Measurements from ENCODE around the gene MLIP. TPM values are rescaled to one million over a fixed set of nuclear protein-coding genes. Genes with fewer than 3 reads are reported as not detected.

MLIP gene
- total and polyA plus RNA-seq, 2 of the 13 experiments (the other 11 are each of a cell fraction or from before 2014, with no cell fraction given), result 0.08 to 0.33 TPM

DNA sequence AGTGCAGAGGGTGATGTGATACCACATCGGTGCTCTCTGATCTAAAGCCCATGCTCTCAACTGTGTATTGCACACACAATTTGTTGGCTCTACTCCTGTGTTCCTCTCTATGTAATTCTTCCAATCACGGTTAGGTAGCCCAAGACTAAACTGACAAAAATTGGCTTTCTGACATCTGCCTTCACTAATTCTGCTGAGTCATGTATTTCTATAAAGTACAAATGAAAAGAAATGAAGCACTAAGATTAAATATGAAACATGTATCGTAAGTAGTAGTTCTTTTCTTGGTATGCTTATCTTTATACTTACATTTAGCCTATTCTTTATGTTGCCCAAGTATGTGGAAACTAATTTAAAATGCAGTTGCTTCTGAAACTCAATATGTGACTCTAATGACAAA lies 7.7 kb upstream of the MLIP start (continued):
- TF ChIP-seq GMEB1 (CRISPR knock-in tag; IDR thresholded peaks at IDR 0.05; ENCODE audit: borderline replicate concordance), result no peak
- TF ChIP-seq ZNF501 (CRISPR knock-in tag; IDR thresholded peaks at IDR 0.05), result no peak
- no peak for TF ChIP-seq ZNF234 (CRISPR knock-in tag; conservative IDR thresholded peaks at IDR 0.05)
- peak; percentile 99 for TF ChIP-seq MAFF (IDR thresholded peaks at IDR 0.05; ENCODE audit: low read depth, low read length)
- no peak for TF ChIP-seq CREM (IDR thresholded peaks at IDR 0.05)
- no peak for TF ChIP-seq CREM (CRISPR knock-in tag; IDR thresholded peaks at IDR 0.05)
- no peak for TF ChIP-seq ZBTB26 (CRISPR knock-in tag; IDR thresholded peaks at IDR 0.05; ENCODE audit: borderline replicate concordance)
- TF ChIP-seq KDM5A (IDR thresholded peaks at IDR 0.05; ENCODE audit: borderline replicate concordance, low read length), result no peak
- no peak for TF ChIP-seq LCORL (IDR thresholded peaks at IDR 0.05)
- no peak for TF ChIP-seq LCORL (CRISPR knock-in tag; IDR thresholded peaks at IDR 0.05)
- no peak for TF ChIP-seq HOXA5 (CRISPR knock-in tag; IDR thresholded peaks at IDR 0.05)
- TF ChIP-seq GLI4 (CRISPR knock-in tag; IDR thresholded peaks at IDR 0.05; ENCODE audit: borderline replicate concordance), result no peak
- no peak for TF ChIP-seq ZNF543 (CRISPR knock-in tag; IDR thresholded peaks at IDR 0.05)
- TF ChIP-seq AKAP8 (CRISPR knock-in tag; IDR thresholded peaks at IDR 0.05), result no peak
